ENCODE data around the gene DUOXA2.

The DUOXA2 gene

DNA sequence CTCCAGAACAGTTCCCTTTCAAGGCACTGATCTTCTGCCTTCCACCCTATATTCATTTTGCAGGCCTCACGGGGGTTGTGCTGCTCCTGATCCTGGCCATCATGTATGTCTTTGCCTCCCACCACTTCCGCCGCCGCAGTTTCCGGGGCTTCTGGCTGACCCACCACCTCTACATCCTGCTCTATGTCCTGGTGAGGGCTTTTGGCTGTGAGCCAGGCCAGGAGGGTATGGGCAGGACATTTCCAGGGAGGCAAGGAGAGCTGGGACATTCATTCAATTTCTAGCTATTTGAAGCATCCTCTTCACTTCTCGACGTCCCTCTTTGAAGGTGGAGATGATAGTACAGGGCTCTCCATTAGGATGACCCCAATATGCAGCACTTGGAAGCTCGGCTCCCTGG is 41.6 kb downstream of the DUOXA2 start (continued):
- TF ChIP-seq, protein P1, sequence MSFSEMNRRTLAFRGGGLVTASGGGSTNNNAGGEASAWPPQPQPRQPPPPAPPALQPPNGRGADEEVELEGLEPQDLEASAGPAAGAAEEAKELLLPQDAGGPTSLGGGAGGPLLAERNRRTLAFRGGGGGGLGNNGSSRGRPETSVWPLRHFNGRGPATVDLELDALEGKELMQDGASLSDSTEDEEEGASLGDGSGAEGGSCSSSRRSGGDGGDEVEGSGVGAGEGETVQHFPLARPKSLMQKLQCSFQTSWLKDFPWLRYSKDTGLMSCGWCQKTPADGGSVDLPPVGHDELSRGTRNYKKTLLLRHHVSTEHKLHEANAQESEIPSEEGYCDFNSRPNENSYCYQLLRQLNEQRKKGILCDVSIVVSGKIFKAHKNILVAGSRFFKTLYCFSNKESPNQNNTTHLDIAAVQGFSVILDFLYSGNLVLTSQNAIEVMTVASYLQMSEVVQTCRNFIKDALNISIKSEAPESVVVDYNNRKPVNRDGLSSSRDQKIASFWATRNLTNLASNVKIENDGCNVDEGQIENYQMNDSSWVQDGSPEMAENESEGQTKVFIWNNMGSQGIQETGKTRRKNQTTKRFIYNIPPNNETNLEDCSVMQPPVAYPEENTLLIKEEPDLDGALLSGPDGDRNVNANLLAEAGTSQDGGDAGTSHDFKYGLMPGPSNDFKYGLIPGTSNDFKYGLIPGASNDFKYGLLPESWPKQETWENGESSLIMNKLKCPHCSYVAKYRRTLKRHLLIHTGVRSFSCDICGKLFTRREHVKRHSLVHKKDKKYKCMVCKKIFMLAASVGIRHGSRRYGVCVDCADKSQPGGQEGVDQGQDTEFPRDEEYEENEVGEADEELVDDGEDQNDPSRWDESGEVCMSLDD (tag by site-specific recombination; IDR thresholded peaks at IDR 0.05) = no peak
- TF ChIP-seq KLF16 (tag by site-specific recombination; IDR thresholded peaks at IDR 0.05) = no peak

GRCh38 chr15:45156744-45157455 is 42.8 kb downstream of the DUOXA2 start:
- ChIA-PET CTCF (interaction anchor here (0.6 kb wide), 1 partner anchor 233 kb away, joined by 3 read pairs; no protein-coding TSS in a partner anchor), POLR2A (interaction anchor here (0.8 kb wide), 1 partner anchor 31 kb away, joined by 3 read pairs; the partner anchor contains the start of gene SHF)
- Histone ChIP-seq H3K36me3 (ENCODE audit: control insufficient read depth in 2 of 2, insufficient read depth in 1 of 2, low read length in 2 of 2) (no peaks in the 10 kb centered on the region), H3K4me3 (ENCODE audit: low read depth, low read length) (no peak overlapping the region), H3K27ac (ENCODE audit: extremely low read depth, low read depth, low read length) (no peak overlapping the region), H3K4me1 (ENCODE audit: control insufficient read depth, insufficient read depth, low read length) (no peaks in the 10 kb centered on the region), H3K9me3 (ENCODE audit: control insufficient read depth, insufficient read depth, low read depth, low read length) (no peaks in the 10 kb centered on the region)
- TF ChIP-seq ZBTB44 (tag by site-specific recombination; IDR thresholded peaks at IDR 0.05) (no peak), ZNF624 (tag by site-specific recombination; IDR thresholded peaks at IDR 0.05) (no peak), KLF1 (tag by site-specific recombination; IDR thresholded peaks at IDR 0.05) (no peak), ZNF514 (tag by site-specific recombination; IDR thresholded peaks at IDR 0.05) (no peak), OVOL3 (tag by site-specific recombination; IDR thresholded peaks at IDR 0.05) (no peak), ZNF639 (tag by site-specific recombination; IDR thresholded peaks at IDR 0.05) (no peak), ZNF391 (tag by site-specific recombination; IDR thresholded peaks at IDR 0.05; ENCODE audit: borderline replicate concordance, low read depth) (no peak), ZNF561 (tag by site-specific recombination; IDR thresholded peaks at IDR 0.05; ENCODE audit: borderline replicate concordance) (no peak), ZNF23 (tag by site-specific recombination; IDR thresholded peaks at IDR 0.05; ENCODE audit: borderline replicate concordance) (no peak), MZF1 (tag by site-specific recombination; IDR thresholded peaks at IDR 0.05; ENCODE audit: borderline replicate concordance) (no peak), ZNF549 (tag by site-specific recombination; IDR thresholded peaks at IDR 0.05) (no peak), ZNF121 (tag by site-specific recombination; IDR thresholded peaks at IDR 0.05) (no peak), ZBTB20 (tag by site-specific recombination; IDR thresholded peaks at IDR 0.05) (no peak), SCRT1 (tag by site-specific recombination; IDR thresholded peaks at IDR 0.05; ENCODE audit: borderline replicate concordance) (no peak), ZNF202 (tag by site-specific recombination; IDR thresholded peaks at IDR 0.05; ENCODE audit: borderline replicate concordance) (no peak), ZNF155 (tag by site-specific recombination; IDR thresholded peaks at IDR 0.05) (no peak), ZNF354C (tag by site-specific recombination; IDR thresholded peaks at IDR 0.05; ENCODE audit: borderline replicate concordance, low read depth) (no peak), FEZF1 (tag by site-specific recombination; IDR thresholded peaks at IDR 0.05) (no peak)
- TF ChIP-seq, protein P2, sequence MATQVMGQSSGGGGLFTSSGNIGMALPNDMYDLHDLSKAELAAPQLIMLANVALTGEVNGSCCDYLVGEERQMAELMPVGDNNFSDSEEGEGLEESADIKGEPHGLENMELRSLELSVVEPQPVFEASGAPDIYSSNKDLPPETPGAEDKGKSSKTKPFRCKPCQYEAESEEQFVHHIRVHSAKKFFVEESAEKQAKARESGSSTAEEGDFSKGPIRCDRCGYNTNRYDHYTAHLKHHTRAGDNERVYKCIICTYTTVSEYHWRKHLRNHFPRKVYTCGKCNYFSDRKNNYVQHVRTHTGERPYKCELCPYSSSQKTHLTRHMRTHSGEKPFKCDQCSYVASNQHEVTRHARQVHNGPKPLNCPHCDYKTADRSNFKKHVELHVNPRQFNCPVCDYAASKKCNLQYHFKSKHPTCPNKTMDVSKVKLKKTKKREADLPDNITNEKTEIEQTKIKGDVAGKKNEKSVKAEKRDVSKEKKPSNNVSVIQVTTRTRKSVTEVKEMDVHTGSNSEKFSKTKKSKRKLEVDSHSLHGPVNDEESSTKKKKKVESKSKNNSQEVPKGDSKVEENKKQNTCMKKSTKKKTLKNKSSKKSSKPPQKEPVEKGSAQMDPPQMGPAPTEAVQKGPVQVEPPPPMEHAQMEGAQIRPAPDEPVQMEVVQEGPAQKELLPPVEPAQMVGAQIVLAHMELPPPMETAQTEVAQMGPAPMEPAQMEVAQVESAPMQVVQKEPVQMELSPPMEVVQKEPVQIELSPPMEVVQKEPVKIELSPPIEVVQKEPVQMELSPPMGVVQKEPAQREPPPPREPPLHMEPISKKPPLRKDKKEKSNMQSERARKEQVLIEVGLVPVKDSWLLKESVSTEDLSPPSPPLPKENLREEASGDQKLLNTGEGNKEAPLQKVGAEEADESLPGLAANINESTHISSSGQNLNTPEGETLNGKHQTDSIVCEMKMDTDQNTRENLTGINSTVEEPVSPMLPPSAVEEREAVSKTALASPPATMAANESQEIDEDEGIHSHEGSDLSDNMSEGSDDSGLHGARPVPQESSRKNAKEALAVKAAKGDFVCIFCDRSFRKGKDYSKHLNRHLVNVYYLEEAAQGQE (tag by site-specific recombination; IDR thresholded peaks at IDR 0.05) = no peak

Data from HEK293 (cell line).